H1 (cell line): ENCODE measurements around the gene ADGRL2.

Experiments
- GTF2F1 ChIP-seq: IDR thresholded peaks from 2 replicates; pipeline ENCODE4 v1.6.1; 2012; ENCODE audit warnings: low read depth, low read length, improper control_type of control experiment, borderline replicate concordance
- HDAC2 ChIP-seq, 2 experiments: fragments of 300-600 bp in 1 of 2; sonication (generic) in 1 of 2; IDR thresholded peaks; 2 replicates each; pipeline ENCODE4 v1.6.1; 2011 to 2012; ENCODE audit warnings: low read depth in 2 of 2, low read length in 2 of 2, mild to moderate bottlenecking in 2 of 2, moderate library complexity in 2 of 2, borderline replicate concordance in 1 of 2, inconsistent platforms in 1 of 2
- NRF1 ChIP-seq: IDR thresholded peaks from 2 replicates; pipeline ENCODE4 v1.6.1; 2011; ENCODE audit warnings: mild to moderate bottlenecking, low read depth, low read length, improper control_type of control experiment
- ZNF274 ChIP-seq: IDR thresholded peaks from 2 replicates; pipeline ENCODE4 v1.7.0; 2012; ENCODE audit warnings: low read length, borderline replicate concordance; ENCODE audit errors: extremely low read depth
- TF ChIP-seq, protein P1 (sequence below), 3 experiments: IDR thresholded peaks; 1 replicate in 2 of 3; 2 replicates in 1 of 3; pipeline versions ENCODE4 v1.5.1 to v1.6.1; 2011; ENCODE audit warnings: low read length in 3 of 3, mild to moderate bottlenecking in 3 of 3, inconsistent platforms in 2 of 3, low read depth in 1 of 3, moderate library complexity in 1 of 3; ENCODE audit not compliant: insufficient read depth in 1 of 3; ENCODE audit errors: control extremely low read depth in 1 of 3
- TF ChIP-seq, protein P2 (sequence below): IDR thresholded peaks from 2 replicates; pipeline ENCODE4 v1.6.1; 2011; ENCODE audit warnings: low read depth, mild to moderate bottlenecking, low read length; ENCODE audit not compliant: insufficient read depth

DNA sequence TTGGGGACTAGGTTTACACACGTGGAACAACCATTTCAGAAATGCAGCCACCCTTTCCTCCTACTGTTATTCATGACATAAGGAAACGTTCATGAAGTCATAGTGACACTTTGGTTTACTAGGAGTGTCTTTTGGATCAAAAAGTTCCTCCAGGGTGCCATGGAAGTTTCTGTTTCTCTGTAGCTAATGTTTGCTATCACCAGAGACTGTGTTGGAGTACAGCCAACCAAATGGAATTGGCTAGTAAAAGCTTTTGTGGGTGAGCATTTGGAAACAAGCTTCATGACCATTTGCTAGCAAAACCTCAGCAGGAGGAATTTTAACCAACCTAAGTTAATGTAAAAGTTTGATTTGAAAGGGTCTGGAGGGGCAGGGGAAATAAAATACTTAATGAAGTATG lies 43.9 kb upstream of the ADGRL2 start:
- TF ChIP-seq, protein P1, sequence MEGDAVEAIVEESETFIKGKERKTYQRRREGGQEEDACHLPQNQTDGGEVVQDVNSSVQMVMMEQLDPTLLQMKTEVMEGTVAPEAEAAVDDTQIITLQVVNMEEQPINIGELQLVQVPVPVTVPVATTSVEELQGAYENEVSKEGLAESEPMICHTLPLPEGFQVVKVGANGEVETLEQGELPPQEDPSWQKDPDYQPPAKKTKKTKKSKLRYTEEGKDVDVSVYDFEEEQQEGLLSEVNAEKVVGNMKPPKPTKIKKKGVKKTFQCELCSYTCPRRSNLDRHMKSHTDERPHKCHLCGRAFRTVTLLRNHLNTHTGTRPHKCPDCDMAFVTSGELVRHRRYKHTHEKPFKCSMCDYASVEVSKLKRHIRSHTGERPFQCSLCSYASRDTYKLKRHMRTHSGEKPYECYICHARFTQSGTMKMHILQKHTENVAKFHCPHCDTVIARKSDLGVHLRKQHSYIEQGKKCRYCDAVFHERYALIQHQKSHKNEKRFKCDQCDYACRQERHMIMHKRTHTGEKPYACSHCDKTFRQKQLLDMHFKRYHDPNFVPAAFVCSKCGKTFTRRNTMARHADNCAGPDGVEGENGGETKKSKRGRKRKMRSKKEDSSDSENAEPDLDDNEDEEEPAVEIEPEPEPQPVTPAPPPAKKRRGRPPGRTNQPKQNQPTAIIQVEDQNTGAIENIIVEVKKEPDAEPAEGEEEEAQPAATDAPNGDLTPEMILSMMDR (IDR thresholded peaks at IDR 0.05; ENCODE audit: control extremely low read depth in 1 of 3, insufficient read depth in 1 of 3, low read depth in 1 of 3, low read length in 3 of 3), result no peak
- no peak for TF ChIP-seq HDAC2 (IDR thresholded peaks at IDR 0.05; ENCODE audit: borderline replicate concordance in 1 of 2, low read depth in 2 of 2, low read length in 2 of 2)
- TF ChIP-seq, protein P2, sequence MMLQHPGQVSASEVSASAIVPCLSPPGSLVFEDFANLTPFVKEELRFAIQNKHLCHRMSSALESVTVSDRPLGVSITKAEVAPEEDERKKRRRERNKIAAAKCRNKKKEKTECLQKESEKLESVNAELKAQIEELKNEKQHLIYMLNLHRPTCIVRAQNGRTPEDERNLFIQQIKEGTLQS, result no peak
- no peak for TF ChIP-seq NRF1
- no peak for TF ChIP-seq ZNF274
- TF ChIP-seq GTF2F1, result no peak
